ENCODE measurements around the gene MRPS30. TPM values are rescaled to one million over a fixed set of nuclear protein-coding genes. Genes with fewer than 3 reads are reported as not detected.

MRPS30 gene
- total and polyA plus RNA-seq, 10 of the 15 experiments (the other 5 are each of a cell fraction or from before 2014, with no cell fraction given) = 18.5 to 99.2 (median 61.8) TPM

- TF ChIP-seq ZBTB40 (IDR thresholded peaks at IDR 0.05; ENCODE audit: borderline replicate concordance) (peak; percentile 60), PML (IDR thresholded peaks at IDR 0.05; ENCODE audit: low read length) (no peak; the same call in 1 of the 2 replicates), CREM (IDR thresholded peaks at IDR 0.05; ENCODE audit: low read depth) (peak; percentile 77; the same call in 1 of the 2 replicates), BRCA1 (IDR thresholded peaks at IDR 0.05; ENCODE audit: low read depth, low read length) (no peak), RELB (IDR thresholded peaks at IDR 0.05; ENCODE audit: low read depth) (peak; percentile 91), KLF5 (IDR thresholded peaks at IDR 0.05; ENCODE audit: partially characterized antibody) (peak; percentile 69), NFYA (IDR thresholded peaks at IDR 0.05; ENCODE audit: borderline replicate concordance, low read depth, low read length) (peak; percentile 12; the same call in 1 of the 2 replicates), GATAD2B (conservative IDR thresholded peaks at IDR 0.05; ENCODE audit: low read depth) (peak; percentile 71; the same call in 1 of the 2 replicates), SMC3 (IDR thresholded peaks at IDR 0.05; ENCODE audit: borderline replicate concordance, low read length) (no peak), NFYB (IDR thresholded peaks at IDR 0.05; ENCODE audit: insufficient read depth, low read depth, low read length) (peak; percentile 88), POU2F2 (IDR thresholded peaks at IDR 0.05; ENCODE audit: borderline replicate concordance, low read depth, low read length) (0 out of 3 replicates have a peak, but pooled peaks have one; percentile 53), NR2C2 (IDR thresholded peaks at IDR 0.05; ENCODE audit: borderline replicate concordance, control insufficient read depth, insufficient read length, low read depth) (no peak), MTA3 (IDR thresholded peaks at IDR 0.05; ENCODE audit: borderline replicate concordance, low read length) (no peak), ZZZ3 (IDR thresholded peaks at IDR 0.05; ENCODE audit: control insufficient read depth, insufficient read length, low read depth) (no peak), NR2F1 (conservative IDR thresholded peaks at IDR 0.05) (peak; percentile 99), TCF3 (IDR thresholded peaks at IDR 0.05; ENCODE audit: borderline replicate concordance, insufficient read depth, low read depth, low read length) (peak; percentile 49; the same call in 1 of the 2 replicates), MEF2A (IDR thresholded peaks at IDR 0.05; ENCODE audit: insufficient read depth, low read depth, low read length) (peak; percentile 48; the same call in 1 of the 2 replicates), SRF (IDR thresholded peaks at IDR 0.05; ENCODE audit: low read depth in 2 of 2, low read length in 2 of 2) (no peak), NFXL1 (IDR thresholded peaks at IDR 0.05; ENCODE audit: borderline replicate concordance) (no peak), E2F4 (IDR thresholded peaks at IDR 0.05; ENCODE audit: low read depth, low read length) (no peak; the same call in 1 of the 2 replicates), ATF2 (IDR thresholded peaks at IDR 0.05; ENCODE audit: low read length) (0 out of 2 replicates have a peak, but pooled peaks have one; percentile 39), YBX1 (IDR thresholded peaks at IDR 0.05) (no peak)
These were observed at the start of gene MRPS30 (continued) for GRCh38 chr5:44808435-44809214.

Measured in GM12878 (cell line).